K562 (cell line): Measurements from ENCODE around the gene GZMB. TPM values are rescaled to one million over a fixed set of nuclear protein-coding genes. Genes with fewer than 3 reads are reported as not detected.

ENCODE experiments used
- ATAC-seq: fragments of 200-7000 bp; cut with Tn5 transposase; 3 replicates; pipeline ENCODE4 v1.9.1; 2020; ENCODE audit warnings: moderate library complexity
- BruUV-seq: library from RNA; stranded (reverse); fragments of 400-500 nt; replicated peaks from 2 replicates; lab custom pipeline; 2021; lab: Mats Ljungman, UMichigan
- CTCF ChIA-PET: fragments of 300-600 bp; formaldehyde crosslinking; extraction: SDS; loops from one replicate; lab custom pipeline; 2021; ENCODE audit warnings: low intra/inter-chr PET ratio; lab: Yijun Ruan, JAX
- POLR2A ChIA-PET: fragments of 300-600, 350-650 bp; sonication (Branson Sonifier 250); formaldehyde crosslinking; extraction: SDS; loops from one replicate; lab custom pipeline; 2021; ENCODE audit warnings: antibody characterized with exemption, inconsistent platforms; lab: Yijun Ruan, JAX
- DNase-seq, 4 experiments: peaks; one replicate each; pipeline versions ENCODE4 v3.0.0 to v3.0.0-alpha.2; 2011 to 2018; ENCODE audit warnings: low spot score in 3 of 4, mixed read lengths in 3 of 4; ENCODE audit errors: extremely low read depth in 1 of 4
- FAIRE-seq: peaks from 2 replicates; lab custom pipeline; 2011; peaks lifted over from hg19 to GRCh38; lab: Jason Lieb, UNC
- H2AFZ ChIP-seq: 2 replicates; pipeline ENCODE4 v1.6.0; 2011; ENCODE audit warnings: low read depth, low read length, control low read depth, inconsistent platforms
- H3K27ac ChIP-seq: fragments of 200-600 bp; 3 replicates; pipeline ENCODE4 v1.8.0; 2011; ENCODE audit warnings: low read depth, mild to moderate bottlenecking, control low read depth, inconsistent platforms, low read length, moderate library complexity, mixed read lengths; ENCODE audit errors: extremely low read depth
- H3K27me3 ChIP-seq, 2 experiments: fragments of 300-600 bp in 1 of 2; 2 replicates in 1 of 2; 3 replicates in 1 of 2; pipeline versions ENCODE4 v1.6.0 to v1.8.0; 2011; ENCODE audit warnings: inconsistent platforms in 2 of 2, low read length in 2 of 2, mild to moderate bottlenecking in 1 of 2, mixed read lengths in 1 of 2, moderate library complexity in 1 of 2; ENCODE audit not compliant: control insufficient read depth in 2 of 2, insufficient read depth in 2 of 2
- H3K36me3 ChIP-seq: fragments of 300-600 bp; 3 replicates; pipeline ENCODE4 v1.8.0; 2011; ENCODE audit warnings: mild to moderate bottlenecking, low read length, inconsistent platforms; ENCODE audit not compliant: control insufficient read depth, insufficient read depth
- H3K4me1 ChIP-seq, 2 experiments: fragments of 200-600 bp in 1 of 2; replicated peaks in 1 of 2; 2 replicates in 1 of 2; 3 replicates in 1 of 2; pipeline versions ENCODE4 v1.5.1 to v1.8.0; 2011; ENCODE audit warnings: inconsistent platforms in 2 of 2, low read length in 2 of 2, mild to moderate bottlenecking in 1 of 2, mixed read lengths in 1 of 2, moderate library complexity in 1 of 2; ENCODE audit not compliant: control insufficient read depth in 2 of 2, insufficient read depth in 2 of 2
- H3K4me2 ChIP-seq: 2 replicates; pipeline ENCODE4 v1.6.1; 2011; ENCODE audit warnings: low read length, control low read depth, inconsistent platforms, mixed read lengths; ENCODE audit not compliant: insufficient read depth
- H3K4me3 ChIP-seq: fragments of 200-600 bp; sonication (generic), shearing (Covaris generic); 2 replicates; pipeline ENCODE4 v1.5.1; 2016; ENCODE audit warnings: control low read depth, inconsistent platforms
- H3K79me2 ChIP-seq: fragments of 200-600 bp; 3 replicates; pipeline ENCODE4 v1.8.0; 2011; ENCODE audit warnings: low read length, inconsistent platforms; ENCODE audit not compliant: control insufficient read depth, insufficient read depth
- H3K9ac ChIP-seq, 2 experiments: 2 replicates each; pipeline versions ENCODE4 v1.6.0 to v1.6.1; 2011; ENCODE audit warnings: low read depth in 2 of 2, low read length in 2 of 2, control low read depth in 1 of 2, inconsistent platforms in 1 of 2, mild to moderate bottlenecking in 1 of 2, mixed read lengths in 1 of 2; ENCODE audit not compliant: insufficient read depth in 1 of 2
- H3K9me1 ChIP-seq: one replicate; pipeline ENCODE4 v1.6.0; 2011; ENCODE audit warnings: inconsistent platforms, mild to moderate bottlenecking, low read length, moderate library complexity; ENCODE audit not compliant: control insufficient read depth, insufficient read depth
- H3K9me3 ChIP-seq: replicated peaks from 2 replicates; pipeline ENCODE4 v1.5.1; 2011; ENCODE audit warnings: low read depth, low read length, inconsistent platforms; ENCODE audit not compliant: control insufficient read depth, insufficient read depth
- H4K20me1 ChIP-seq: replicated peaks from 2 replicates; pipeline ENCODE4 v1.6.1; 2011; ENCODE audit warnings: low read length, inconsistent platforms, mixed read lengths; ENCODE audit not compliant: control insufficient read depth, insufficient read depth
- ERF ChIP-seq: fragments of 450-650 bp; formaldehyde crosslinking; IDR thresholded peaks from 2 replicates; pipeline ENCODE4 v1.4.0; 2020; ENCODE audit warnings: mild to moderate bottlenecking, mixed read lengths
- FOXJ2 ChIP-seq: fragments of 200-800 bp; sonication (Bioruptor generic); IDR thresholded peaks from 2 replicates; pipeline ENCODE4 v1.6.1; 2016; ENCODE audit warnings: missing genetic modification characterization, missing compliant biosample characterization
- HBP1 ChIP-seq: fragments of 450-650 bp; formaldehyde crosslinking; IDR thresholded peaks from 2 replicates; pipeline ENCODE4 v1.4.0; 2022; ENCODE audit warnings: missing genetic modification characterization
- HSF4 ChIP-seq: fragments of 250-450 bp; sonication (Bioruptor Pico); IDR thresholded peaks from 2 replicates; pipeline ENCODE4 v2.1.2; 2022; ENCODE audit warnings: mild to moderate bottlenecking, moderate library complexity, borderline replicate concordance
- MED1 ChIP-seq: sonication (generic); formaldehyde crosslinking; IDR thresholded peaks from 2 replicates; pipeline ENCODE4 v1.8.1; 2023; ENCODE audit warnings: missing genetic modification reagents, borderline replicate concordance
- NR1H2 ChIP-seq: sonication (generic); formaldehyde crosslinking; IDR thresholded peaks from 2 replicates; pipeline ENCODE4 v1.4.0; 2020; ENCODE audit warnings: mild to moderate bottlenecking, missing genetic modification reagents
- POLR2H ChIP-seq: IDR thresholded peaks from 2 replicates; pipeline ENCODE4 v1.6.1; 2016; ENCODE audit warnings: missing genetic modification characterization, low read depth, mild to moderate bottlenecking, control low read depth, missing compliant biosample characterization, moderate library complexity
- RB1 ChIP-seq: fragments of 450-650 bp; IDR thresholded peaks from 2 replicates; pipeline ENCODE4 v1.6.1; 2017; ENCODE audit warnings: low read depth, mild to moderate bottlenecking
- THRA ChIP-seq: fragments of 450-650 bp; IDR thresholded peaks from 2 replicates; pipeline ENCODE4 v1.6.1; 2017; ENCODE audit warnings: mild to moderate bottlenecking, moderate library complexity
- USF2 ChIP-seq: sonication (generic); formaldehyde crosslinking; IDR thresholded peaks from 2 replicates; pipeline ENCODE4 v1.5.0; 2020; ENCODE audit warnings: missing genetic modification reagents
- ZFP36 ChIP-seq: fragments of 150-350 bp; IDR thresholded peaks from 2 replicates; pipeline ENCODE4 v1.6.1; 2018; ENCODE audit warnings: low read length, low read depth; ENCODE audit not compliant: partially characterized antibody
- WGBS: fragments of 100-300 bp; shearing (Covaris generic); methylation state at CpG from one replicate; pipeline ENCODE4 v1.1.6; 2016; ENCODE audit warnings: low coverage, mixed read lengths; ENCODE audit not compliant: insufficient coverage; ENCODE audit errors: missing lambda C conversion rate; 5-methylcytosine and 5-hydroxymethylcytosine counted together
- in situ Hi-C: fragments of 300-500 bp; cut with MboI; formaldehyde crosslinking; loops from 4 replicates; pipeline ENCODE4 v1.15.0; 2018; ENCODE audit warnings: inconsistent platforms, mixed read lengths
- intact Hi-C: fragments of 100-400 bp; cut with micrococcal nuclease; formaldehyde crosslinking; loops from 2 replicates; pipeline ENCODE4 v1.14.2; 2022
- polyA plus RNA-seq, 8 experiments: library from polyadenylated mRNA; depleted of rRNA in 4 of 8; stranded (reverse) in 5 of 8; unstranded in 3 of 8; fragments of >200 nt; fragmentation: Nextera tagmentation in 2 of 8; fragmentation: Illumina TruSeq in 1 of 8; extraction: Ambion mirVana in 2 of 8; extraction: Trizol in 1 of 8; gene quantifications; 2 replicates each; pipeline versions ENCODE4 v1.2.1 to v1.2.3, GENCODE V29; 2011 to 2014; ENCODE audit warnings: inconsistent platforms in 1 of 8, missing spikeins in 1 of 8
- total RNA-seq, 7 experiments: library from RNA; depleted of rRNA in 6 of 7; stranded (reverse); fragments of >200 nt in 6 of 7; fragmentation: Illumina TruSeq in 2 of 7; extraction: Trizol in 2 of 7; gene quantifications; 2 replicates each; pipeline versions ENCODE4 v1.2.1 to v1.2.3, GENCODE V29; 2011 to 2021; ENCODE audit warnings: low replicate concordance in 1 of 7

Gene GZMB
- total and polyA plus RNA-seq, 9 of the 15 experiments (the other 6 are each of a cell fraction or from before 2014, with no cell fraction given) = 0.08 to 0.95 (median 0.68) TPM; not detected in 6

- no peaks in the 10 kb centered on the region; a peak in 1 of 5 replicates for H3K4me1 ChIP-seq
- BruUV-seq = no TSS peak
- no peaks in the 10 kb centered on the region for H3K36me3 ChIP-seq
- H2AFZ ChIP-seq = no peak overlapping the region
- H3K27ac ChIP-seq = no peak overlapping the region
- FAIRE-seq (no peak), ATAC-seq (no peak), DNase-seq (no peak)
- ChIA-PET CTCF (no interaction called here), POLR2A (no interaction called here)
- H3K9me1 ChIP-seq = no peaks in the 10 kb centered on the region
- no peak overlapping the region for H3K4me2 ChIP-seq
- no peak overlapping the region for H3K9ac ChIP-seq
- intact Hi-C loops = no loop called here
- H4K20me1 ChIP-seq = no peaks in the 10 kb centered on the region
- WGBS = 0% methylated on average over 1 of the region's 1 CpG
- no peaks in the 10 kb centered on the region for H3K27me3 ChIP-seq
- no peak overlapping the region for H3K4me3 ChIP-seq
- in situ Hi-C loops = no loop called here
- H3K79me2 ChIP-seq = no peaks in the 10 kb centered on the region
- TF ChIP-seq NR1H2 (CRISPR knock-in tag) (no peak), THRA (no peak), ERF (CRISPR knock-in tag) (no peak), MED1 (CRISPR knock-in tag) (no peak), FOXJ2 (tag) (no peak), POLR2H (tag) (no peak), ZFP36 (no peak), HSF4 (CRISPR knock-in tag) (no peak), RB1 (no peak), USF2 (CRISPR knock-in tag) (no peak), HBP1 (CRISPR knock-in tag) (no peak)
- no peaks in the 10 kb centered on the region for H3K9me3 ChIP-seq
These were observed 36.6 kb upstream of the GZMB start for GRCh38 chr14:24670594-24670993.
